A204.1 (cell line): ENCODE results near the gene ZACN.

Experiments used
- FAIRE-seq: peaks from 2 replicates; lab custom pipeline; 2012; peaks lifted over from hg19 to GRCh38; lab: Jason Lieb, UNC

The ZACN gene

GRCh38 chr17:76082326-76083251 lies 3.6 kb downstream of the ZACN start:
- FAIRE-seq, result no peak

- no peak for FAIRE-seq
Measured at GRCh38 chr17:76083536-76084182, 4.7 kb downstream of the ZACN start.

DNA sequence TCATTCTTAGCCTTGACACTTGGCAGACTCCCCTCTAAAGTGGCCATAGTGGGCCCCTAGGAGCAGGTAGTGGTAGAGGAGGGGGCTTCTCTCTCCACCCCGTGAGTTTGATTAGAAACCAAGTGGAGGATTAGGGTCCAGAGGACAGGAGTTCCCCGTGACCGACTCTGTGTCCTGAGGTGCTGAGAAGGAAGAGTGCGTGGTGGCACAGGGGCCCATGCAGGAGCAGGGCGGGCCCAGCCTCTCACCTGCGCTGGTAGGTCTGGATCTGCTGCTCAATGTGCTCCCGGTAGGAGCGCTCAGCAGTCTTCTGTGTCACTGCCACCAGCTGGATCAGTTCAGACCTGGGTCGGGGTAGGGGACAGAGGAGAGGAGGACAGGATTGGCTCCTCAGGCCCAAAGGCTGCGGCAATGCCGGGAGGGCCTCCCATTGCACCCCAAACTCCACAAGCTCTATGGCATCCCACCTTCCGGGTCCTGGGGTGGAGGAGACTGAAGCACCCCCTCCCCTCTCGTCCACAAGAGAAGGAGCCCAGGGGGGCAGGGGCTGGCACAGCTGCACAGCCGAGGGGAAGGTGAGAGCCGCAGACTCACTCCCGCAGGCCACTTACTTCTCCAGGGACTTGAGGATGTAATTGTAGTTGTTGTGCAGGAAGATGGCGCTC lies 6.2 kb downstream of the ZACN start:
- FAIRE-seq, result no peak

DNA sequence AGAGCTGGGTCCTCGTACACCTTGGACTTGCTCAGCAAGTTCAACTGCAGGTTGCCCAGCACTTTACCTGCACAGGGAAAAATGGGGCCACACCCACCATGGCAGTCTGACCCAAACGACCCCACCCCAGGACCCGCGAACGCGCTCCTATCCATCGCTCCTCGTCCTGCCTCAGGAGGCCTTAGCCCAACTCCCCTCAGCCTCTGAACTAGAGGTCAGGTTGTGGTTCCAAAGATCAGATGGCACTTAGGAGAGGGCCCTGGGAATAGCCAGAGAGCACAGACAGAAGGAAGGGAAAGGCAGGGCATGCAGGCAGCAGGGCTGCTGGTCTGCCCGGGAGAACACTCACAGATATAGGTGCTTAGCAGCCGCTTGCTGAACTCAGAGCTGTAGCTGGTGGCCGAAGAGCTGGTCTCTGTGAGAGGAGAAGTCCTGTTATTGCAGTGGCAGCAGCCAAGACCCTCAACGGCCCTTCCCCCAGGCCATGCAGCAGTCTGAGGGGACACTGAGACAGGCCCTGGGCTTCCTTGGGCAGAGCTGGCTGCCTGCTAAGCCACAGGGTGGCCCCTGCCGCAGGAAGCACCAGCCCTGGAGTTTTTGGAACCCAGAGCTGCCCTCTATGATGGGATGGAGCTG lies 6.9 kb downstream of the ZACN start:
- FAIRE-seq, result no peak

- FAIRE-seq, result no peak
Measured at GRCh38 chr17:76086384-76086783, 7.4 kb downstream of the ZACN start.

GRCh38 chr17:76087531-76087930 lies 8.5 kb downstream of the ZACN start:
- FAIRE-seq, result no peak

- FAIRE-seq, result no peak
Measured at GRCh38 chr17:76088041-76088867, 9.3 kb downstream of the ZACN start.

DNA sequence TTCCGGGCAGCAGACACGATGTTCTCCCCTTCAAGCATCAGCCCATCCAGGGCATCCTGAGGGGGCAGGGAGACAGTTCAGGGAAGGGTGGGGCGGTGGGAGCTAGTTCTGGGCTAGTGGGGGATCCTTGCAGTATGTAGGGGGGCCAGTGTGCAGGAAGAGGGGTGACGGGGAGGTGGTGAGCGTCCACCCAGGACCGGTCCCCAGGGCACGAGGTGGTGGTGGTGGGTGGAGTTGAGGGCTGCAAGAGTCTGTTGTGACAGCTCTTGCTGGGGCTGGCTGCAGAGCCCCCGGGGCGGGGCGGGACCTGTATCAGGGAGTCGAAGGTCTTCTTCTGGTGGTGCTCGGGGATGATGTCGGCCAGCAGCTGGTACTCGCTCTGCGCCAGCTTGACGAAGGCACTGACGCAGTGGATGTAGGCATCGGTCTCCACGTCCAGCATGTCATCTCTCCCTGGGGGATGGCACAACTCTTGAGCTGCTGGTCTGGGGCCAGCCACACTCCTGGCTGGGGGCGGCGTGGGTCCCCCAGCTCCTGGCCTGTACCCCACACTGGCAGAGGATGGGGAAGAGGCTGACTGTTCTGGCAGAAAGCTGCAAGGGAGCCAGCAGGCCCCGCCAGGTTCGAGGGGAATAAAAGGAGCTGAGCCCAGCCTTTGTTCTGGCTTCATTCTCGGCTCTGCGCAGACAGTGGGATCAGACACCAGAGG lies 10.0 kb downstream of the ZACN start:
- FAIRE-seq, result no peak

- no peak for FAIRE-seq
Measured at GRCh38 chr17:76089680-76090516, 10.9 kb downstream of the ZACN start.

DNA sequence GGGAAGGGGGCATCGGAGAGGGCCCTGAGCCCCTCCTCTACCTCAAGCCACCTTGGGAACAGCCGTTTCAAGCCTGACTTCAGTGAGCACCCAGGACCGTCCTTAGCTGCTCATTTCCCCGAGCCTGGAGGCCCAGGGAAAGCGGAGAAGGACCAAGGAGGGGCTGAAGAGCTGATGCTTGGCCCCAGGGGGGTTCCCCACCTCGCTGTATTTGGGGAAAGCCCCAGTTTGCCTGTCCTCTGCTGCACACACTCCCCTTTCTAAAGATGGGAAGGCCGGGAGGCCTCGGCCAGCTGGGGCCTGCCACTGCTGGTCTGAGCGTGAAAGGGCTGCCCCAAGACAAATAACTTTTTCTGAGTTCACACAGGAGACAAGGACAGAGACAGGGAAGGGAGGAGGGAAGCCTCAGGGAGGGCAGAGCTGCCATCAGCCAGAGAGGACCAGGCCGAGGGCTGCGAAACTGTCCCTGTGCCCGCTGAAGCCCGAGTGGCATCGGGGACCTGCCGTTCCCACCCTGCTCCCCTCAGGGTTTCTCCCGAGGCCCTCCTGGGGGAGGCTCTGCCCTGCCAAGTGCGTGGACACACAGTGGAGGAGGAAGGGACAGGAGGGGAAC lies 11.6 kb downstream of the ZACN start:
- FAIRE-seq, result no peak

- FAIRE-seq, result no peak
Measured at GRCh38 chr17:76091526-76092286, 12.7 kb downstream of the ZACN start.

- no peak for FAIRE-seq
Measured at GRCh38 chr17:76092526-76093413, 13.8 kb downstream of the ZACN start.

- FAIRE-seq, result no peak
Measured at GRCh38 chr17:76094046-76094445, 15.1 kb downstream of the ZACN start.

- no peak for FAIRE-seq
Measured at GRCh38 chr17:76095943-76096342, 17.0 kb downstream of the ZACN start.

GRCh38 chr17:76097716-76098295 lies 18.8 kb downstream of the ZACN start:
- FAIRE-seq, result no peak

- no peak for FAIRE-seq
Measured at GRCh38 chr17:76102944-76103273, 23.9 kb downstream of the ZACN start.

- FAIRE-seq, result no peak
Measured at GRCh38 chr17:76103274-76104139, 24.5 kb downstream of the ZACN start, which contains the start of gene EXOC7. Gene EXOC7 (minus strand): TSS chr17:76103787. CDS start chr17:76103692, 95 bp downstream.
